Hypothalamus (tissue), 51 donors: ENCODE results near the gene PRKCA.
A peak's percentile ranks its signal among the peaks of the same experiment; 100 is the strongest.
"Not testable (repeated sequence)": the region's sequence is repeated elsewhere in the genome, so short reads cannot be mapped to it uniquely, and the experiment has no call there.

Experiments used
- DNase-seq, 51 donors: peaks; one replicate each; lab custom pipeline; 2025; lab: John Stamatoyannopoulos, UW

The PRKCA gene

DNA sequence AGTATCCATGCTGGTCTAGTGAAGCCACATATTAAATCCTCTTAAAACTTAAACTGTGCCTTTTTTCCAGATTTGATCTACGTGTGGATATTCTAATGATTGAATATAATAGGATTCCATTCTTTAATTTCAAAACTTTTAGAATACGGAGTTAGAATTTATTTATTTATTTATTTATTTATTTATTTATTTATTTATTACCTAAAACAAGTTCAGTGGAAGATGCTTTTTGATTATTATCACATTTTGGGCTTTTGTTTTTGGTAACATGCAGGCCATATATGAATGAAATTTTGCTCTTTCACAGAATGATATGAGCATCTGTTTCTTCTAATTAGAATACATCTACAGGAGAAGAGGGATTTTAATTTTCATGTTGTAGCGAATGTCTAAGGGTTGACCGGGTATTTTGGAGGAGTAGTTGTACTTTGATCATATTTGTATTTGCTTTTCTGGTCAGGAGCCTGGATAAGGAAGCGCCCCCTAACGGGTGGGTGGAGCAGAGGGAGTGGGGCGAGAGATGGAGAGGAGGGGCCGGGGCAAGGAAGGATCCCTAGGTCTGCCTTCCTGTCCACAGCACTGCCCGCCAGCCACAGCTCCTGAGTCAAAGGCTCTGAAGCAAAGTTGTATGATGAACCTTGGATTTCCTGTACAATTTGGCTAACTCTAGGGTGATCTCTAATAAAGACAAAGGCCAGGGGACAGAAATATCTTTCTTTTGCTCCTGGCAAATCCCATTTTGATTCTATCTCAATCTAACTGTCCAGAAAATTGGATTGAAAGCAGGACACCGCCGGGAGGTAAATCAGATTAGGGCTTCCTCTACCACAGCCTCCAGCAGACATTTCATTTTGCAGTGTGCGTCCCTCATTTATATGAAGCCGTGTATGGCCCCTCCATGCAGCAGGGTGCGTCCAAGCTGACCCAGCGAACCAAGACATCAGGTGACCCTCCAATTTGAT lies 149.1 kb downstream of the PRKCA start:
- DNase-seq, result no peak

DNA sequence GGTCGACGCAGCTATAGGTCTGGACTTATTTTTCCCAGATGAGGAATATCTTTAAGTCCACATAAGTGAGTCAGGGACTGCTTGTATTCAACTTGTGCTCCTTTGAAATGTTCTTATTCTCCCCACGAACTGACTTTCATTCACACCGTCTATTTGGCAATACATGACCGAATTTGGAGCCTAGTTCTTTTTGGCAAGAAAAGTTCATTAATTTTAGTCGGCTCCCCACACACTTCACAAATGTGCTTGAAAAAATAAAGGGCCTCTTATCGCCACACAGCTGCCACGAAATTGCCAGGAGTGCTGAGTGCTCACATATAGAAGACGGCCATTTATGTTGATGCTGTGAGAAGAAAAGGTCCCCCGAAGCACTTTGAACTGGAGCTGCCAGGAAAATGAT lies 152.6 kb downstream of the PRKCA start:
- DNase-seq, result no peak

DNA sequence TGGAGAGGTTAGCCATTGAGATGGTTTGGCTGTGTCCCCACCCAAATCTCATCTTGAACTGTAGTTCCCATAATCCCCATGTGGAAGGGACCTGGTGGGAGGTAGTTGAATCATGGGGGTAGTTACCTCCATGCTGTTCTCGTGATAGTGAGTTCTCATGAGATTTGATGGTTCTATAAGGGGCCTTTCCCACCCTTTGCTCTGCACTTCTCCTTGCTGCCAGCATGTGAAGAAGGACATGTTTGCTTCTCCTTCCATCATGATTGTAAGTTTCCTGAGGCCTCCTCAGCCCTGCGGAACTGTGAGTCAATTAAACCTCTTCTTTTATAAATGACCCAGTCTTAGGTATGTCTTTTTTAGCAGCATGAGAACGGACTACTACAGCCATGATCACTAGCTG lies 155.1 kb downstream of the PRKCA start:
- not testable (repeated sequence) for DNase-seq

DNA sequence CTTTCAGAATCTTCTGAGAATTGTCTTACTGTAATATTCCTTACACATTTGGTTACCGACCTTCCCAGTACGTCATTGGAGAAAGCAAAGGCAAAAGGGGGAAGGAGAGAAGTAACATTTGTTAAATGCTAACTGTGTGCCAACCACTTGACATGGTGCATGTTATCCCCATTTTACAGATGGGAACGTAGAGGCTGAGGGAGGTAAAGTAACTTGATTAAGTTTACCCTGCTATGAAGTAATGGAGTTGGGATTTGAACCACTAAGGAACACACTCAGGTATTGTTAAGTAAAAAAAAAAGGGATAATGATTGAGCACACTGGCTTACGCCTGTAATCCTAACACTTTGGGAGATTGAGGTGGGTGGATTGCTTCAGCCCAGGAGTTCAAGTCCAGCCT lies 156.4 kb downstream of the PRKCA start:
- DNase-seq, result no peak

DNA sequence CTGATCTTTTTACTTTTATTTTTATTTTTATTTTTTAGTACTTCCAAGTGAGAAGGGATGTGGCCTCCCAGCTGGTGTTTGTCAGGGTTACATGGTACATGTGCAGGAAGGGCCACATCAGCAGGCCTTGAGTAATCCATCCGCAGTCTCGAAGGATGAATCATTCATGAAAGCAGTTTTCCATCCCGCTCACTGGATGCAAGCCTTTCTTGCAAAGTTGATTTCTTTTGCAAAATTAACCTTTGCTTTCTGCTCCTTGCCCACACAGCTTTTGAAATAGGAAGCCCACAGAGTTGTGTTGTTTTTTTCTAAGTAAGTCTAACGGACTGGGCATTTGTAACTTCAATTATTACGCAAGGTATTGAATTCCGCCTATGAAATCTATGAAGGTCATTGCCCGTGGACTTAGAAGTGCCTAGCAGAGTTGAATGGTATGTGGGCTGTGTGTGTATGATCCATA lies 157.4 kb downstream of the PRKCA start:
- peak in 3 of 51 donors; percentile 26 to 41 (median 35) for DNase-seq

DNA sequence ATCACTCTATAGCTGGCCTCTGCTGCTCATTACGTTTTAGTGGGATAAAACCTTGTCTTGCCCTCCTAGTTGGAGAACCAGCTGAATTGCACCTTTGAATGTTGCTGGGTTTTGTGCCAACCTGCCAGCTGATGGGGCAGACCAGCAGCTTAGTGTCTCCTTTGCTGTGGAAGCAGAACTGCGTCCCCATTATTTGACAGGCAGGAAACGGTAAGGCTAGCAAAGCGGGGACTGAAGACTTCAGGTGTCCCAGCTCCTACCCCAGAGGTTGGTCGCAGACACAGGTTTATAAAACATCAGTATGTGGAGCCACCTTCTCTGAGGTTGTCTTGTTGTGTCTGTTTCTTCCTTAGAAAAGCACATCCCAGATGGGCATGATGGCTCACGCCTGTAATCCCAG lies 158.1 kb downstream of the PRKCA start:
- DNase-seq, result no peak

DNA sequence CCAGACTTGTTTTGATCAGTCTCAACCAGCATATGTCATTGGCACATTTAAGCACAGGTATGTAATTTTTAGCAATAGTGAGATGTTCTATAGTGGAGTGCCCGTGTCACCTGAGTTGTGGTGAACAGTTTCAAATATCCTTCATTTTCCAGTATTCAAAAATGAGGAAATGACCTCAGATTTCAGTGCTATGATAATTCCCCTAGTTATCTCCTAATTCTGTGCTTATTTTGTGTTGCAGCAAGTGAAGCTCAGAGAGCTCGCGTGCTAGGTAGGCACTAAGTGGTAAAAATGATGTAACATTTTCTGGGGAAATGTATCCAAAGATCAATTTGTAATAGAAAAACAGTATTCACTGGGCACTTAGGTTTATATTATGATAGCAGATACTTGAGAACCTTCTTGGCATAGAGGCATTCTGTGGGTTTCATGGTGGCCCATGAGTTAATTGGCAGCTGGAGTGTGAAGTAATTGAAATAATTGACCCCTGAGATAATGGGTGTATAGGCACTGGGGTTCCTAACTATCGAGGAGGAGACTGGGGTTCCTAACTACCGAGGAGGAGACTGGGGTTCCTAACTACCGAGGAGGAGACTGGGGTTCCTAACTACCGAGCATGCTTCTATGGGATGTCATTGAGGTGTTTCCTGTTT lies 159.1 kb downstream of the PRKCA start:
- DNase-seq, result no peak

DNA sequence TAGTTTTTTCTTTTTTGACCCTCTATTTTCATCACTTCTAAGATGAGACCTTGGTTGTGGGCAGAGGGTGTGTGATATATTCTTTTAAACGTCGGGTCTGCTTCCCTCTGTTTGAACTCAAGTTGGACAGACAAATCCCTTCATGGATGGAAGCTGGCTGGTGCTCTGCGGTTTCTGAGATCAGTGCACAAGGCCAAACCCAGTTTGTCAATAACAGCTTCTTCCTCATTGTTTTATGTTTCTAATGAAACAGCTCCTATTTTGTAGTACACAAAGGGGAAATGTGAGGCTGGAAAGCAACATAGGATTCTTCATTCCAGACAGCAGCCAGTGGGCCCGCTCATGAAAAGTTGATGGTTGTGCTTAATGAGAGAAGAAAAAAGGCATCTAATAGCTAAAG lies 159.6 kb downstream of the PRKCA start:
- peak in 4 of 51 donors; percentile 16 to 40 (median 22) for DNase-seq

DNA sequence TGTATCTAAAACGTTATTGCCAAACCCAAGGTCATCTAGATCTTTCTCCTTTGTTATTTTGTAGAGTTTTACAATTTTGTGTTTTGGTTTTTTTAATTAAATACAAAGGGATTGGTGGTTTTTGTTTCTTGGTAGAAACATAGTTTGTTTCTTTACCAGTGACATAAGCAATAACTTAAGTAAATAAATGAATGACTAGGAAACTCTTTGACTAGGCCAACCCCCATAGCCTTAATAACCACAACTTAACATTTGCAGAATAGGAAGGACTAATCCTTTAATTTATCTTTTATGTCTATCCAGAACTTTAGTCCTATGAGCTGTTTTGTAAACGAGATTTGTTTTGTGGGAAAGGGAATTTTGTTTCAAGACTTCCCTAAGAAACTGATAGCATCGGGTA lies 162.5 kb downstream of the PRKCA start:
- DNase-seq, result no peak

DNA sequence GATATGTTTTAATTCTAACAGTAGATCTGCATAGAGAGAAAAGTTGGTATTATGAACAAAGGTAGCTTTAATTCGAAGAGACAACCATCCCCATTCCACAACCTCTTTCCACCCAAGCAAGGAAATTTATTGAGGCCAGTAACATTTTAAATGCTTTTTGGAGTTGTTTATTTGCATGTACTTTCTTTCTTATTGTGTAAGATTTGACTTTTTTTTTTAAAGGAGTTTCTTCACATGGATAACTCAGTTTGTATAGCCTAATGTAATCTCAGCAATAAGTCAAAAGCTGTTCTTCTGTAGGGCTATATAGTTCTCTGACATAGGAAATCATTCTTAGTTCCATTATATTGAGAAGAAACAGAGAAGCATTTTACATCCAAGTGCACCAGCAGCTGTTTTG lies 163.3 kb downstream of the PRKCA start:
- DNase-seq, result no peak

DNA sequence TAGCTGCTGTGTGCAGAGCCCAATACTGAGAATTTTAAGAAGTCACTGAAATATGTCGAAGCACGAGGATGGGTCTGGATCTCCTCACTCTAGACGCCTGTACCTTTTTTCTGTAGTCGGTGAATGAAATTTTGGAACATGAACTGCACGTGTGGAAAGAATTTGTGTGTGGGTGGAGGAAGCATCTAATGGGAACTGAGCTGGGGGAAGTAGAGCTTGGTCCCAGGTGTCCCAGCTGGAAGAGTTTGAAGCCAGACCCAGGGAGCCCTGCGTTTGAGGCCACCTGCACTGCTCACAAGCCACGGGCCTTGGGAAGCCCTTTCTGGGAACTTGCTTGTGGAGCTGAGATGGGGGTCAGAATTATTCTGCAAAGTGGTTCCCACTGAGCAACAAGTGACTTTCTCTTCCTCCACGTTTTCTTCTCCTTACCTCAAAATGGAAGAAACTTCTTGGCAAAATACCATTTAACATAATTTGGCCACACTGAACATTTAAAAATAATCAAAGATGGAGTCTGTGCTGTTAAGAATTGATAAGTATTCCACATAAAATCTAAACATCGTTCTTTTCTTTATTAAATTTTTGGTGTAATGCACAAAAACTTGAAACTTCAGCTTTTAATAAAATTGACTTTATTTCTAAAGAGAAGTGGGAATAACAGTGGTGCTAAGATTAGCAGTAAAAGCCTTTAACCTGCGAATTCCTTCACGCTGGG lies 163.8 kb downstream of the PRKCA start:
- DNase-seq, result no peak

DNA sequence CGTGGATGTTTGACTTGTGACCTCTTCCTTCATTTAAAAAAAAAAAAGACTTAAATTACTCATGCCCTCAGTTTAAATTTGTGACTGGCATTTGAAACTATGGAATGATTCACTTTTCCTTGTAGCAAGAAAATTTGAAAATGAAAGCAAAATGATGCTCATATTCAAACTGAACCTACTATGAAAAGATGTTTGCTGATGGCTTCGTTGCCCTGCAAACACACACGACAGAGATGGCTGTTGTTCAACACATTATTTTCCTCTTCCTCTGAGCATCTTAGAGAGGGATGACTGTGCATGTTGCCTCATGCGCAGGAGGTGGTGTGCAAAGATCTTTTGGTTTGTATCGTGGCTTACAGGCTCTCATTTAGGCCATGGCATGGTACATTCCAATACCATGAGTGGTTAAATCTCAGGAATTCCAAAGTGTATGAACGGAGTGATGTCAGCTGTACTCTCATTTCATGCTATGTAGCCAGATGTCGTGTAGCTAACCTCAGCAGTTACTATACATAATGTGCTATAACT lies 164.5 kb downstream of the PRKCA start:
- no peak for DNase-seq

DNA sequence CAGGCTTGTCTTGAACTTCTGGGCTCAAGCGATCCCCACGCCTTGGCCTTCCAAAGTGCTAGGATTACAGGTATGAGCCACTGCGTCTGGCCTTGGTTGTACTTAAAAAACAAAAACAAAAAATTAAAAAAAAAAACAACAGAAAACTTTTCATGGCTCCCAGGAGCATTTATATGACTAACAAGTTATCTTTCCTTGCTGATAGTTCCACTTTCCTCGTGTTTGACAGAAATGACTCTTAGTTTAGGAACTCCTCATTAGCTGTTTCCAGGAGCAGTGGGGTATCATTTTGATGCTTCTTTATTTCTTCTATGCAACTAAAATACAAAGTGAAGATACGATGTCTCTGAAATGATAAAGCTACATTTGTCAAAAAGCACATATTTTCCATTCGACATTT lies 165.4 kb downstream of the PRKCA start:
- no peak for DNase-seq

DNA sequence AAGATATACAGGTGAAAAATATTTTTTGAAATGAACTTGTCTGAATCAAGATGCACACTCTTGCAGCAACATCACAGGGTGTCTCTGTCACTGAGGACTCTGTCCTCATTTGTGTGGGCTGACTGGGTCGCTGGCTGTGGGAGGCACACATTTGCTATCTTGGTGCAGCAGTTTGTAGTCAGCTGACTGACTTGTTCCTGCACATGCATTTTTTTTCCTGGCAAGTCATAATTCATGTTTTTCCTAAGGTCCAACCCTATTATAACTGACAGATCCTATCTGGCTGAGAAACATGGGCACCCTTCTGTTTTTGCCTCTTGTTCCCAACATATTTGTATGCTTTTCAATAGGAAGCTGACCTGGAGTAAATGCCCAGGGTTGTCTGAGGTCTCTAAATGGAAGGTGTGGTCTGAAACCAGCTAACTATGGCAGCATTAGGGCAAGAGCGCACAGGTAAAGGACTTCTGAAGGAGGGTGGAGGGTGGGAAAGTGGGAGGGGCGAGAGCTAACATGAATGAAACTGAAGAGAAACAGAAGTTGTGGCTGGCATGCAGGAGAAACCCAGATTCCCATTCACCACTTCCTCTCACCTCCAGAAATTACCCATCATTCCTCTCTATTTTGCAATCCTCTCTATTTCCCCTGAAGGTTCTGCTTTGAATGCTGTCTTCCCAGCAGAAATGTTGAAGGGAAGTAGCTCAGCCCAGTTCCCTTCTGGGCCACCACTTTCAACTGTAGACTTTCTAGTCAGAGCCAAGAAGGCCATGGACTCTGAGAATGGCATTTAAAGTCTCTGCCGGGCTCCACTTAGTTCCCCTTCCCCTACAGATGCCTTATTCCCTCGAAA lies 166.1 kb downstream of the PRKCA start:
- DNase-seq, result peak in 7 of 51 donors; percentile 13 to 35 (median 27)

DNA sequence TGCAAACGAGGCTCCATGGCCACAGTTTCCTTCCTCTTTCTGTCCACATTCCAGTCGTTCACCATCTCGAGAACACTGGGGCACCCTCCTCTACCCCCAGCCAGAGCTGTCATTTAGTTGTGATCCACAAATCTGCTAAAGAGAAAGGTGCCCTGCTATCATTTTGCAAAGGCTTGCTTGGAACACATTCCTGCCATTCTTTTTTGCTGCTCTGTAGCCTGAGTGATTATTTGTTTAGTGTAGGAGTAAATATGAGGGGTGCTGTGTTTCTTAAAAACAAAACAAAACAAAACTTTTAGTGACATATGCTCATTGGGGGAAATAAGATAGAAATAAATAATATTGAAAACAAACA lies 166.7 kb downstream of the PRKCA start:
- no peak for DNase-seq

DNA sequence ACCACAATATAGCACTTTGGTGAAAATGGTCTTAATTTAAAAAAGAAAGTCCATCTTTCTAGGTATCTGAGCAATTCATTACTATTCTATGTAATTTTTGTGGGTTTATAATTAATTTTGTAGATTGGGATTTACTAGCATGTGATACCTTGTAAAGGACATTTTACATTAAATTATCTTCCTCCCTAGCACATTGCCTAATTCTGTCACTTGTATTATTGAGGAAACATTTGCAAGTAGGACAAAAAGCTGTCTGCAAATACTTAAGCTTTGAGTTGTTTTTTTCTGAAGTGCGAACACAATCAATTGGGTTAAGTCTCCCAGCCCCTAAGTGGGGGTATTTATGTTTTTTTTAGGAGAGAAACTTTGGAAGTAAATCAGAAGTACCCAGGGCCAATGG lies 167.0 kb downstream of the PRKCA start:
- DNase-seq, result no peak

DNA sequence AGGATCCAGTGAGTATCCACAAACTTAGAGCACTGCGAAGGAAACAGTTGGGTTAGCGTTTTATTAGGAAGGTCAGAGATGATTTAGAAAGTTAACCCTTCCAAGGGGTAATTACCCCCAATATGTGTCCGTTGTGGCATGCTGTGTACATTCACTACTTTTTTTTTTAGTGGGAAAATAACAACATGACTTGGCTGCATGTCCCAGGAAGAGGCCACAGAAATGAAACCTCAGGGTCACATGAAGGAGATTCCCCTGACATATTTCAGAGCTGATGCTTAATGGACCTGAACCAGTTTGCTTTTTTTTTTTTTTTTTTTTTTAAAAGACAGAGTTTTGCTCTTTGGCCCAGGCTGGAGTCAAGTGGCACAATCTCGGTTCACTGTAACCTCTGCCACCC lies 167.5 kb downstream of the PRKCA start:
- no peak for DNase-seq

DNA sequence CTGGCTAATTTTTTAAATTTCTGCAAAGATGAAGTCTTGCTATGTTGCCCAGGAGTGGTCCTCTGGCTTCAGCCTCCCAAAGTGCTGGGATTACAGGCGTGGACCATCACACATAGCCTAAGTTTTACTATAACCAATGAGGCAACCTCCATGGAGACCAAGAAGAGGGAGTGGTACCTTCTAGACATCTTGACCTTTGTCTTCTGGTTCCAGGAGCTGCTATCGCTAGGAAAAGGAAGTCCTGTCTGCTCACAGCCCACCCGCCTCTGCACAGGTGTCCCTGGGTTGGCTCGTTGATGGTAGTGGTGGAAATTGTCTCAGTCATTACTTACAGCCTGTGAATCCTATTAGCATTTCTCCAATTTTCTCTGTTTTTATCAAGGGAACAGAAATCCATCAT lies 169.7 kb downstream of the PRKCA start:
- no peak for DNase-seq

DNA sequence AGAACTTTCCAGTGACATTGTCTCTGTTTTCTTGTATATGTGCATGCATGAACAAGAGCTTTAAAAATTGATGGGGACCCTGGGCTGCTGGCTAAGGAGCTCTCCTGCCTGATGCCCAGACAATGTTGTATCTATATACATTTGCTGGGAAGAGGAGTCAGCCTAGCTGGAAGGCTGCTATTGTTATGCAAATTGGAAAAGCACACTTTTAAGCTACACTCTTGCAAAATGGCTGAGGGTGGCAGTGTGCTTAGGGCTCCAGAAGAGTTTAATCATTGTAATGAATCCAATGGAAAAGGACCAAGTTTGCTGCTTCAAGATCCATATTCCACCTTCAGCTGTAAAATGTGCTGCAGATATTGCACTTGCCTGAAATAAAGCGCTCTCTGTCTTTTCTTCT lies 171.8 kb downstream of the PRKCA start:
- DNase-seq, result no peak

DNA sequence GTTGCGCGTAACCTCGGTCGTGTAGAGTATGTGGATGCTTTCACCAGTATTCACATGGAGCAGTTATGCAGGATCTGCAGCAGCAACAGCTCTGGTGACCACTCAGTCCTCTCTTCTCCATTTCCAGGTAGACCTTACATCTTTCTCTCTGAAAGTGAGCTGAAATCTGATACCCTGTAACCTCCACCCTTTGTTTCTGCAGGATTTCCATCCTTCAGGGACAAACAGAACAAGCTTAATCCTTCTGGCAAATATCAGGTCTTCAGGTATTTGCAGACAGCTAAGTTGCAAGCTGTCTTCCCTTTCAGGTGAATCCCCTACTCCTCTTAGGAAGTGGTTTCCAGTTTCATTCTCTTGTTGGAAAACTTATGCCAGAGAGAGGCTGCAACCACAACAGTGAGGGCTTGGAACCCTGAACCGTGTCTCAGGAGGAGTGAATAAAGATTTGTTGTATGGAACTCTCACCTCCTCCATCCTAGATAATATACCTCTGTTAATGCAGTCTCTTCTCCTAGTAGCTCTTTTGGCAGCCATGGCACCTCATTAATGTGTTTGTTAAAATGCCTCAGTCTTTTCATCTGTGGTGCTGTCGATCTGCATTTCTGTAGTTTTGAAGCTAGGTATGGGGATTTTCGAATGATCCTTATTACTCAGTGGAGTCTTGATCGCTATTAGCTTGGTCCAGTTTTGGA lies 172.5 kb downstream of the PRKCA start:
- DNase-seq, result no peak
